ENCODE results near the gene CXXC5.
"Not testable (repeated sequence)": the region's sequence is repeated elsewhere in the genome, so short reads cannot be mapped to it uniquely, and the experiment has no call there.

CXXC5 gene

DNA sequence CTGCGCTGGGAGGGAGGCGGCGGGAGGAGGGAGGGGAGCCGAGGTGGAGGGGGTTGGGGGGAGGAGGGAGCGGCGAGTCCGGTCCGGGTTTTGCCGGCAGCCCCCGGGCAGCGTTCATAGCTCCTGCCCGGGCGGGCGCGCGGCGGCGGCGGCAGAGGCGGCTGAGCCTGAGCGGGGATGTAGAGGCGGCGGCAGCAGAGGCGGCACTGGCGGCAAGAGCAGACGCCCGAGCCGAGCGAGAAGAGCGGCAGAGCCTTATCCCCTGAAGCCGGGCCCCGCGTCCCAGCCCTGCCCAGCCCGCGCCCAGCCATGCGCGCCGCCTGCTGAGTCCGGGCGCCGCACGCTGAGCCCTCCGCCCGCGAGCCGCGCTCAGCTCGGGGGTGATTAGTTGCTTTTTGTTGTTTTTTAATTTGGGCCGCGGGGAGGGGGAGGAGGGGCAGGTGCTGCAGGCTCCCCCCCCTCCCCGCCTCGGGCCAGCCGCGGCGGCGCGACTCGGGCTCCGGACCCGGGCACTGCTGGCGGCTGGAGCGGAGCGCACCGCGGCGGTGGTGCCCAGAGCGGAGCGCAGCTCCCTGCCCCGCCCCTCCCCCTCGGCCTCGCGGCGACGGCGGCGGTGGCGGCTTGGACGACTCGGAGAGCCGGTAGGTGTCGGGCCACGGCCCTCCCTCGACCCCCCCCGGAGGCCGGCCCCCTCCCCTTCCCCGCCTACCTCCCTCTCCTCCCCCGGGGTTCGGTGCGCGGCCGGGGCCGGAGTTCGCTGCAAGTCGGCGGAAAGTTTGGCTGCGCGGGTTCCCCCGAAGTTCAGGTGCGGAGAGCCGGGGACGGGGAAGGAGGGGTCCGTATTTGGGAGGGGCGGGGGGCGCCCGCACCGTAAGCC lies at the start of gene CXXC5:
TSS of gene CXXC5 (plus strand) at position 145 of the 877 bp plus-strand sequence. CDS start 32,175 bp downstream, outside the sequence.
- no peak for DNase-seq (ENCODE audit: low read depth)

DNA sequence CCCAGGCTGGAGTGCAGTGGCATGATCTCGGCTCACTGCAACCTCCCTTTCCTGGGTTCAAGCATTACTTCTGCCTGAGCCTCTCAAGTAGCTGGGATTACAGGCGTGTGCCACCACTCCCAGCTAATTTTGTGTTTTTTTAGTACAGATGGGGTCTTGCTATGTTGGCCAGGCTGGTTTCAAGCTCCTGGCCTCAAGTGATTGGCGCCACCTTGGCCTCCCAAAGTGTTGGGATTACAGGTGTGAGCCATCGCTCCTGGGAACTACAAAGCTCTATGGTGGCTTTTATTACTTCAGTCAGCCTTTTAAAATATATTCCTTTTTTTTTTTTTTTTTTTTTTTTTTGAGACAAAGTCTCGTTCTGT lies 49.6 kb upstream of the CXXC5 start:
- not testable (repeated sequence) for DNase-seq (ENCODE audit: low read depth)

DNA sequence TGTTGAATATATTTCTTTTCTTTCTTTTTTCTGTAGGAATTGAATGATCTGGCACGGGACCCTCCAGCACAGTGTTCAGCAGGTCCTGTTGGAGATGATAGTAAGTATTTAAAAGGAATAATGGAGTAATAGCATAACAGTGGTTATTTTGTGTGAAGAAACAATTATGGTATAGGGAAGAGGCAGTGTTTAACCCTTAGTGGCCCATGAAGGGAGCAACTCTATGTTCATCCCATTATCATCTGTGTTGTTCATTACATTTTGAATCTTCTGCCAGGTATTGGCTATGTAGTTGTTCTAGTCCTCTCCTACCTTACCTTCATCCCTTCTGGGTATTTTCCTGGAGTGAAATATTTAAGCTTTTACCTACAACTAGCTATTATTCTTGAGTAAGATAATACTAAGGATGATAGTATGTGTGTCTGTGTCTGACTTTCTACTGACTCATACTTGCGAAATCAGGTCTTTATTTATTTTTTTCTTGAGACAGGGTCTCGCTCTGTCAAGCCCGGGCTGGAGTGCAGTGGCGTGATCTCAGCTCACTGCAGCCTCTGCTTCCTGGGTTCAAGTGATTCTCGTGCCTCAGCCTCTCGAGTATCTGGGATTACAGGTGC lies 47.7 kb upstream of the CXXC5 start:
- no peak for DNase-seq (ENCODE audit: low read depth)

DNA sequence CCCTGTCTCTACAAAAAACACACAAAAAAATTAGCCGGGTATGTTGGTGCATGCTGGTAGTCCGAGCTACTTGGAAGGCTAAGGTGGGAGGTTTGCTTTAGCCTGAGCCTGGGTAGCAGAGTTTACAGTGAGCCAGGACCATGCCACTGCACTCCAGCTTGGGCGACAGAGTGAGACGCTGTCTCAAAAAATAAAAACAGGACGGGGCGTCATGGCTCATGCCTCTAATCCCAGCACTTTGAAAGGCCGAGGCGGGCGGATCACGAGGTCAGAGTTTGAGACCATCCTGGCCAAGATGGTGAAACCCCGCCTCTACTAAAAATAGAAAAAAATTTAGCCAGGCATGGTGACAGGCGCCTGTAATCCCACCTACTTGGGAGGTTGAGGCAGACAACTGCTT lies 46.7 kb upstream of the CXXC5 start:
- DNase-seq (ENCODE audit: low read depth) = no peak

DNA sequence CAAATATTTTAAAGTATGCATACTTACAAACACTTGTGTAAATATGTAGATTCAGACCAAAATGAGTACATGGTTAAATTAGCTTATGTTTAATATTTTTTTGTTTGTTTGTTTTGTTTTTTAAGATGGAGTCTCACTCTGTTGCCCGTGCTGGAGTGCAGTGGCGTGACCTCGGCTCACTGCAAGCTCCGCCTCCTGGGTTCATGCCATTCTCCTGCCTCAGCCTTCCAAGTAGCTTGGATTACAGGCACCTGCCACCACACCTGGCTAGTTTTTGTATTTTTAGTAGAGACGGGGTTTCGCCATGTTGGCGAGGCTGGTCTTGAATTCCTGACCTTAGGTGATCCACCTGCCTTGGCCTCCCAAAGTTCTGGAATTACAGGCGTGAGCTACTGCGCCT lies 46.2 kb upstream of the CXXC5 start:
- DNase-seq (ENCODE audit: low read depth) = not testable (repeated sequence)

DNA sequence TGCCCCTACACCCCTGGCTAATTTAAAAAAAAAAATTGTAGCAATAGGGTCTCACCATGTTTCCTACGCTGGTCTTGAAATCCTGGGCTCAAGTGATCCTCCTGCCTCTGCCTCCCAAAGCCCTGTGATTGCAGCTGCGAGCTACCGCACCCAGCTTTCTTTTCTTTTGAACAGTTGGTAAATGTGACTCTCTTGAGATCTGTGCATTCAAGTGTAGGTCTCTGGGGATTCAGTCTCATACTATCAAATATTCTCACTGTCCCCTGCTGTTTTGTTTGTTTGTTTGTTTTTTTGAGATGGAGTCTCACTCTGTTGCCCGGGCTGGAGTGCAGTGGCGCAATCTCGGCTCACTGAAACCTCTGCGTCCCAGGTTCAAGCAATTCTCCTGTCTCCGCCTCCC lies 42.3 kb upstream of the CXXC5 start:
- no peak for DNase-seq (ENCODE audit: low read depth)

DNA sequence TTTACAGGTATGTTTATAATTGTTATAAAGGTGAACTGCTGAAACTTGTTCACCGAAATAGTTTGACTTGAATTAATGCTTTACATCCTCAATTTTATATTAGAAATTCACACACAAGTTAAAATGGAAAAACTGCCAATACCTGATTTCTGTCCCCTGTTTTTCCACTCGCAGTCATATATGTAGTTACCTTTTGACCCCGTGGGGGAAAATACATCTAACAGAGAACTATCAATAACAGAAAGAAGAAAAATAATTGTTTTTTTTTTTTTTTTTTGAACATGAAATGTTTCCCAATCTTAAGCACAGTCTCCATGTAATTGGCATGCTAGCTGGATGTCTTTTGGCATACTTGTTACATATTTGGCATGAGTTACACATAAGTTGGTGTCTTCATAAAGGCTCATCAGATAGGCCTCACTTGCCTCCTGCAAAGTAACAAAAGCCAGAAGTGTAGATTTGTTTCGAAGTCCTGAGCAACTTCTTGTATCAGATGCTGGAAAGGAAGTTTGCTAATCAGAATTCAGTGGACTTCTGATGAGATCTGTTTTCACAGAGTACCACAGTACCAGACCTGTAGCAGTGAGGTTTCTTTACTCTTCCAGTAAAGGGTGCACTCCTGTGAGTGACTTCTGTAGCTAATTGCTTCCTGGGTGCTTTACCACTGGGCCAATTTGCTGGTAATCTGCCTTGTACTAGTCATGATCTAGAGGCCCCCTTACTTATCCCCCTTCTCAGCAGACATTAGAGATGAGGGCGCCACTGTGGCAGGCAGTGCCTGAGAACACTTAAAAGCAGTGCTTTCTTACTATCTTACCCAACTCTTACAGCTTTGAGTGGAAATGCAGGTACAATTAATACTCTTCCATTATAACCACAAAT lies 36.2 kb upstream of the CXXC5 start:
- DNase-seq (ENCODE audit: low read depth) = no peak

DNA sequence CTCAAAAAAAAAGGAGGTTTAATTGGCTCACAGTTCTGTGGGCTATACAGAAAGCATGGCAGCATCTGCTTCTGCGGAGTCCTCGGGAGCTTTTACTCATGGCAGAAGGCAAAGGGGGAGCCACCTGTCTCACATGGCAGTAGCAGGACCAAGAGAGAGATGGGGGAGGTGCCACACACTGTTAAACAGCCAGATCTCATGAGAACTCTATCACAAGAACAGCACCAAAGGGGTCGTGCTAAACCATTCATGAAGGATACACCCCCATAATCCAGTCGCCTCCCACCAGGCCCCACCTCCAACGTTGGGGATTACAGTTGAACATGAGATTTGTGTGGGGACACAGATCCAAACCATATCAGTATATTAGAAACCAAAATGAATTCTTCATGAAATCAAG lies 28.3 kb upstream of the CXXC5 start:
- no peak for DNase-seq (ENCODE audit: low read depth)

DNA sequence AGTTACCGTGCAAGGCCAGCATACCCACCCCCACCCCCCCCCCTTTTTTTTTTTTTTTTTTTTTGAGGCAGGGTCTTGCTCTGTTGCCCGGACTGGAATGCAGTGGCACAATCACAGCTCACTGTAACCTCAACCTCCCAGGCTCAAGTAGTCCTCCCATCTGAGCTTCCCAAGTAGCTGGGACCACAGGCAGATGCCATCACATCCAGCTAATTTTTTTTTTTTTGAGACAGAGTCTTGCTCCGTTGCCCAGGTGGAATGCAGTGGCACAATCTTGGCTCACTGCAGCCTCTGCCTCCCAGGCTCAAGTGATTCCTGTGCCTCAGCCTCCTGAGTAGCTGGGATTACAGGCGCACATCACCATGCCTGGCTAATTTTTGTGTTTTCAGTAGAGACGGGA lies 22.8 kb upstream of the CXXC5 start:
- DNase-seq (ENCODE audit: low read depth) = not testable (repeated sequence)

DNA sequence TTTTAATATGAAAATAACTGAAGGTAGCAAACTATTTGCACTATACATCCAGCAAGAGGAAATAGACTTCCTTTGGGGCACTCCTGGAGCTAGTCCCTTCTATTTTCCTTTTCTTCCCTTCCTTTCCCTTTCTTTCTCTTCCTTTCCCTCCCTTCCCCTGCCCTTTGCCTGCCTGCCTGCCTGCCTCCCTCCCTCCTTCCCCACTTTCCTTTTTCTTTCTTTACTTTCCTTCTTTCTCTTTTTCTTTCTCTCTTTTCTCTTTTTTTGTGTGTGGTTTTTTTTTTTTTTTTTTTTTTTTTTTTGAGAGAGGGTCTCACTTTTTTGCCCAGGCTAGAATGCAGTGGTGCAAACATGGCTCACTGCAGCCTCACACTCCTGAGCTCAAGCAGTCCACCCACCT lies 17.3 kb upstream of the CXXC5 start:
- DNase-seq (ENCODE audit: low read depth) = no peak

DNA sequence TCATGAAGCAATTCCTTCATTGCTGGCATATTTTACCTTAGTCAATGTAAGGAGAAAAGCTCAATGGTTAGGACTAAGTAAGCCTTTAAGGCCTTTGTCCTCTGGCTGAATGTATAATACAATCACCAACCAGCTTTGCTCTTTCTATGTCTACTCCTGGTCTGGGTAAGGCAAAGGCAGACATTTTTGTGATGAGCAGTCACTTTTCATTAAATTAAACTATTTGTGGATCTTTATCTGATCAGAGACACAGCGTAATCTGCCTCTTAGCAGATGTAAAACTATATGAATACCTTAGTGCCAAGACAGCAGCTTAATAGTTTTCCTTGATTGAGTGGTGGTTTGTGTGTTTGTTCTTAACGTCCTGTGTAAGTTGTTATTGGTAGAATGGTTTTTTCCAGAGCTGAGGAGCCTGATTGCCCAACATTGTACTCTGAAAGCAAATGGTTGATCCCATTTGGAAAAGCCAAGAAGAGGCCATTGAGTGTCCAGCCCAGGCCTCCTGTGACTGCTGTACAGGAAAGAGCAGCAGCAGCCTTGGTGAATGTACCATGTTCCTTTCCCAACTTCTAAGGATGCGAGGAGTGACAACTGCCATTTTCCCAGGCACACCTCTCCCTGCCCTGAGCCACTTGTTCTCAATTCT lies 16.5 kb upstream of the CXXC5 start:
- DNase-seq (ENCODE audit: low read depth) = no peak

DNA sequence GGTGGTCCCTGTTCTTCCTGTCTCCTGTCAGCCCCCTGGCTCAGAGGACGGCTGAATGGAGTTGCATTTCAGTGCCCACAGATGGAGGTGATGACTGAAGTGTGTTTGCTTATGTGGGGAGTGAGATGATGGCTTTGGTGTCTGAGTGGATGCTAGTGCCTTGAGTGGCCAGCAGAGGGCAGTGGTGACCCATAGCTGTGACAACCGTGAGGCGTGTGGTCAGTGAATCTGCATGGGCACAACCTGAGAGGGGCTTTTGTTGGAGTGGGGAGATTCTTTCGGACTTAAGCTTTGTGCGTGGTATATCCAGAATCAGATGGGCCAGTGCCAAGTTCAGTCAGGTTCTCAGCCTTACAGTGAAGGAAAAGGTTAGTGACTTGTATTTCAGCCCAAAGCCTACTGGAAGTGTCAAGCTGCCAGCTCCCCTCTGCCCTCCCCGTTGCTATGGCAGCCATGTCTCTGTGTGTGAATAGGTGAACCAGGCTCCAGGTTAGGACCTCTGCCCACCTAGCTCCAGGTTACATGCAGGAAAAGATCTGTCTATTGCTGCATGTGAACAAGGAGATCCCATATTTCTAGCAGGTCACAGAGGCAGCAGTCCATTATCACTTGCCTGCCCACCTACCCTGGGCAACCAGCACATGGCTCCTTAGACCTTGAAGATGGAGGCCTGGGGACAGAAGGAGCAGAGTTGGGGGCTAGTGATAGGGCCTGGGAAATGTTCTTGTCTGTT lies 14.7 kb upstream of the CXXC5 start:
- DNase-seq (ENCODE audit: low read depth) = no peak

DNA sequence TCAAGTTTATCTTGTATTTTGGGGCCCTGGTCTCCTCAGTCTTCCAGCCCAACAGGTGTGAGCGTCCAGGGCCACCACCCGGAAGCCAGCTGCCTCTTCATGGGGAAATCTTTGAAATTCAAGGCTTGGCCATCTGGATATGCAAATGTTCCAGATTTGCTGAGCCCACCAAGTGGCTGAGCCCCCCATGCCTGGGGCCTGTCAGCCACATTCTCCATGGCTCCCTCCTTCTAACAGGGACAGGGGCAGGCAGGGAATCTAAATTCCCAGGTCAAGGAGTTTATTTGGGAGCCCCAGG lies 14.2 kb upstream of the CXXC5 start:
- no peak for DNase-seq (ENCODE audit: low read depth)

DNA sequence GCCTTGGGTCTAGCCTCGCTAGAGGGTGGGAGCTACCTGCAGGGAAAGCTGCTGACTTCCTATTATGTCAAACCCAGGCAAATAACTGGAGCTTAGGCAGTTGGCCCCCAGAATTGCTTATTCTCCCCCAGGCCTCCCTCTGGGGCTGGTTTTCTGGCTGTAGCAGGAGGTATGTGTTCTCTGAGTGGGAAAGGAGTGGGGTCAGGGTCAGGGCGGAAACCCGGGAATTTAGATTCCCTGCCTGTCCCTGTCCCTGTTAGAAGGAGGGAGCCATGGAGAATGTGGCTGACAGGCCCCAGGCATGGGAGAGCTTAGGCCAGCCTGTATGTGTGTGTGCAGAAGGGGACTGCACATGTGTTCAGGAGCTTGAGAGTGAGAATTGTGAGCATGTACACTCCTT lies 13.6 kb upstream of the CXXC5 start:
- DNase-seq (ENCODE audit: low read depth) = no peak

DNA sequence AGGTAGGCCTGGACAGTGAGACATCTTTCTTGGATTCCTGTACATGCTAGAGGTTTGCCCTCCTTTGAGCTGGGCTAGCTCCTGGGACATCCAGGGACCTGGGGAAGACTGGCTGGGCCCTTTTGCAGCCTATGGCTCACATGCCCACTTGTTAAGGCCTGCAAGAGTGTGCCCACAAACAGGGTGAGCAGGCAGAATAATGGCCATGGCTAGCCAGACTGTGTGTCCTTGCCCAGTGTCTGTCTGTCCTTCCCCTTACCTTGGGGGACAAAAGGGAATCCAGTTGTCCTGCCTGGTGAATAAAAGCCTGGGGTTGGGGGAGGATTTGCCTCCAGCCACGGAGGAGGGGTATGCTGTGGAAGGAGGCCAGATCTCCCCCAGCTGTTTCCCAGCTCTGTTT lies 13.0 kb upstream of the CXXC5 start:
- DNase-seq (ENCODE audit: low read depth) = no peak

DNA sequence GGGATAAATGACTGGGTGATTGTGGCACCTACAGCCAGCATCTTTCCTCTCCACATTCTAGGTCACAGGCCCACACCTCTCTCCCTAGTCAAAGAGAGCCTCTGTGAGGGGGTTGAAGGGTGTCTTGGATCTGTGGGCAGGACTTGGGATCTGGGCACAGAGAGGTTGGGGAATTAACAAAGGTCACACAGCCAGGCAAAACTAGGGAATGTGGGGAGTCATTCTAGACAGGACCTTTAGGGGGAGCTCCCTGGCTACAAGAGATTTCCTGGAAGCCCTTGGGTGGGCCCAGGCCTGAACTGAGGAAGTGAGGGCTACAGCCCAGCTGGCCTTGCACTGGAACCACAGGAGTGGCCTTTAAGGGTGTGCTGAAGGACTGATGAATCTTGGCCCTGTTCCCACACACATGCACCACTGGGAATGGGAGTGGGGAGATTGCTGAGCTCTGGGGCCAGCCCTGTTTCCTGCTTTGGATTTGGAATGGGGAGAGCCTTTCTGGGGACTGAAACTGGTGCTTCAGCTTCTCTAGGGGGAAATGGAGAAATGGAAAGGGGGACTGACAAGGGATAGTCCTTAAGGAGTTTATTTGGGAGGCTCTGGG lies 12.4 kb upstream of the CXXC5 start:
- no peak for DNase-seq (ENCODE audit: low read depth)

DNA sequence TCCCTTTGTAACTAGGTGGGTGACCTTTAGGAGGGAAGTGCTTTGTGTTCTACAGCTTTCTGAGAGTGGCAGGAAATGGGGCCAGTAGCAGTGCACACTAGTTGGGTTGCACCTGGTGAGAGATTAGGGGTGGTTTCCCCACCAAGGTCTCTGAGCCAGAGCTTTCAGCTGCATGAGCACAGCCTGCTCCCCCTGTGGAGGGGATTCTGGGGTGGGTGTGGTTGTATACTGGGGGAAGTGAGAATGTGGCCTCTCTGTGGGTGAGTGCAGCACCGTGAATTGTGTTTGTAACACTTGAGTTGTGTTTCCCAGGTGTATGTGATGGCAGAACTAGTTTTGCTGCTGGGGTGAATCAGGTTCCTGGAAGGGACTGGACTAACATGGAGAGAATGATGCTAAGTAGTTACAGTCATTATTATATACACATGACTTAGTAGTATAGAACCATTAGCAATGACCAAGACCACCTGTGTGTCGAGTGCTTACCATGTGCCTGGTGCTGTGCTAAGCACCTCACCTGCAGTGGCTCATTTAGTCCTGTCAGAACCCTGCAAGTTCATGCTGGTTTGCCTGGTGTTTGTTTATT lies 11.8 kb upstream of the CXXC5 start:
- no peak for DNase-seq (ENCODE audit: low read depth)

DNA sequence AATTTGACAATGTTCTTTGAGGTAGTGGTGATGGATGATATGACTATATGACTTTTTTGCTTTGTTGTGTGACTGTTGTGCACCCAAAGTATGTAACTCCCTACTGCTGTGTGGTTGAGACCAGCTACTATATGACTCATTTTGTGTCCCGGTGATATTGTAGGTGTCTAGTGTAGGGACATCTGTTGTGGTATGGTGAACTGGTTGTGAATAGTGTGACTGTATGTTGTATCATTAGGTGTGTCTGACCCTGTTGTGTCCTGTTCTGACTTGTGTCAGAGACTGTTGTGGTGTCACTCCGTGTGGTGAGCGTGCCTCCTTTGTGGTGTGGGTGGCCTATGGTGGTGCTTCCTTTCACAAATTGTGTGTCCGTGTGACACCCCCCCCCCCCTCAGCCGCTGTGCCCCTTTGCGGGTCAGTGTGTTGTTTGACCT lies 11.2 kb upstream of the CXXC5 start:
- no peak for DNase-seq (ENCODE audit: low read depth)

DNA sequence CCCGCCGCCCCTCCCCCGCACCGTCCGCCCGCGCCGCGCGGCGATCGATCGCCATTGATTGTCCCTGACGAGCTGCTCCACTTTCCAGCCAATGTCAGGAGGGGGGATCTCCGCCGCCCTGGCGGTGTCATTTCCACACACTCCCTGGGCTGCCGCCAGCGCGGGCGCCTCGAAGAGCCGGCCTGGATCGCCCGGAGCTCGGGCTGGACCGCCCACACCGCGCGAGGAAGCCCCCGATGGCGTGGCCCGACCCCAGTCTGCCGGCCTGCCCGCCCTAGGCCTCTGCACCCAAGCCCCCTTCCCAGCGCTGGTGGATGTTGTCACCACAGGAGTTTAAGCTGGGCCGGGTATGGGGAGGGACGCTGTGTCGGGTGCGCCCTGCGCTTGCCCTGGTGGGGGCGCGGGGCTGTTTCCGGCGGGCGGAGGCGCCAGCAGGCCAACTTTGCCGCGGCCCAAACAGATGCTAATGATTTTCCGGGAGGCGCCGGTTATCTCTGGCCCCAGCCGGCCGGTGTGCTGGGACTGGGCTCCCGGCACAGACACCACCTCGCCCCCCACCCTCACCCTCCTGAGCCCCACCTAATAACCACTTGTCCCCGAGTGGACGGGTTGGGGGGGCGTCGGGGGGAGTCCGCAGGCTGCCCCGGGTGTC lies 10.6 kb upstream of the CXXC5 start:
- no peak for DNase-seq (ENCODE audit: low read depth)

DNA sequence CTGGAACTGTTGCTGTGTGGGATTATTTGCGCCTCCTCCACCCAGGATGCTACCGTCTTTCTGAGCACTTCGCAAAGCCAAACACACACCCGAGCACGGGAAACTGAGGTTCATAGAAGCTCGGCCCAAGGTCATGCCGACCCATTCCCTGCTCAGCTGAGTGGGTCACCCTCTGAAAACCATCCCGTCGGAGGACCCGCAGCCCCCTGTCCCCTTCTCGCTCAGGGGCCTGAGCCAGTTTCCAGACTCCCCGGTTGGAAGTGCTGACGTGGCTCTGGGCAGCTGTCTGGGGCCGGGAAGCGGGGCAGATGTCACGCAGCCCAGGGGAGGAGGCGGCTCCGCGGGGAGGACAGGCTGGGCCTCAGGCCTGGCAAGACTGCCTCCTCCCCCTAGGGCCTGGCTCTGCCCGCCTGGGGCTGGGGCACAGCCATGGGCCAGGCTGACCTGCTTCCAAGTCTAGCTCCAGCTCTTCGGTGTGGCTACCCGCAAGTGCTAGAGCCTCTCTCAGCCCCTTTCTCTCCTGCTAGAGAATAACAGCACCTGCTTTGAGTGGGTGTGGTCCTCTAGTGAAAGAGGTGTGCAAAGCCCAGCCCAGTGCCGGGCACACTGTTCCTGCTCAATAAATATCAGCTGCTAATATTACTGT lies 9.9 kb upstream of the CXXC5 start:
- no peak for DNase-seq (ENCODE audit: low read depth)

Data from CMK (cell line).